Right ventricle myocardium superior (tissue), 1 donor: ENCODE measurements around the gene NUTM2F. TPM values are rescaled to one million over a fixed set of nuclear protein-coding genes. Genes with fewer than 3 reads are reported as not detected.

Source experiments
- total RNA-seq: library from RNA; stranded (reverse); fragmentation: NEBNext Ultra II Directional; extraction: Animal tissue kit (Norgen Biotek cat#: 25700); gene quantifications from one replicate; pipeline ENCODE4 v1.2.1, GENCODE V29; 2021
- donor health status: DM: no; HTN: yes; CAD: no; lungs with severe emphysema.

Gene NUTM2F
- total RNA-seq, 1 donor from 2014 or later, result not detected

Other genes with a start within 250 kb of the NUTM2F start
- 8.4 TPM for gene PTPDC1, start 244.2 kb downstream of the NUTM2F start, total RNA-seq
- 1.7 TPM for gene ZNF169, start 69.3 kb downstream of the NUTM2F start, total RNA-seq
- 0.08 TPM for gene PCAT7, start 226.4 kb upstream of the NUTM2F start, total RNA-seq